Measurements from ENCODE around the gene FUT2. TPM values are rescaled to one million over a fixed set of nuclear protein-coding genes. Genes with fewer than 3 reads are reported as not detected.

The FUT2 gene
- polyA plus RNA-seq, 3 donors, result not detected

GRCh38 chr19:48676487-48676886 lies 19.3 kb upstream of the FUT2 start:
- no peak for DNase-seq
- no peaks in the 10 kb centered on the region for H3K27me3 ChIP-seq (ENCODE audit: control insufficient read depth in 2 of 2, insufficient read depth in 2 of 2, low read length in 2 of 2)
- Mint-ChIP-seq H3K4me1 (peaks cover 8% of the 10 kb centered on the region), H3K36me3 (no peaks in the 10 kb centered on the region), H3K9me3 (no peaks in the 10 kb centered on the region), H3K27ac (no peak overlapping the region), H3K4me3 (no peak overlapping the region), H3K27me3 (ENCODE audit: low read depth in 3 of 3) (peaks cover 3 to 5% (median 5%) of the 10 kb centered on the region in 3 donors)
- no peak overlapping the region for H3K4me3 ChIP-seq (replicated peaks in 1 of 3; ENCODE audit: low read depth in 2 of 3, low read length in 3 of 3)
- H4K20me1 ChIP-seq (ENCODE audit: insufficient read depth, low read length), result no peaks in the 10 kb centered on the region
- H3K79me2 ChIP-seq (ENCODE audit: insufficient read depth, low read length), result no peaks in the 10 kb centered on the region
- H3K4me2 ChIP-seq (replicated peaks; ENCODE audit: extremely low read depth, low read length, poor library complexity, severe bottlenecking), result no peak overlapping the region
- H3K9me3 ChIP-seq (replicated peaks in 1 of 2; ENCODE audit: control insufficient read depth in 1 of 2, insufficient read depth in 1 of 2, low read length in 2 of 2), result no peaks in the 10 kb centered on the region
- no peak for TF ChIP-seq CTCF (IDR thresholded peaks at IDR 0.05)
- no peak overlapping the region for H2AFZ ChIP-seq (ENCODE audit: insufficient read depth, low read depth, low read length, poor library complexity, severe bottlenecking)
- intact Hi-C loops (cut with micrococcal nuclease), result loop anchor here in 1 of 2 donors (5.0 kb wide), 1 partner anchor 34 kb away; no protein-coding TSS in a partner anchor
- no peak overlapping the region for H3K27ac ChIP-seq (ENCODE audit: low read depth in 1 of 2, low read length in 2 of 2)
- H3K4me1 ChIP-seq (ENCODE audit: control insufficient read depth in 1 of 2, insufficient read depth in 2 of 2, low read length in 2 of 2), result peaks cover 0 to 7% of the 10 kb centered on the region in 2 donors
- H3K9ac ChIP-seq (ENCODE audit: insufficient read depth, low read length, poor library complexity, severe bottlenecking), result no peak overlapping the region
- no peaks in the 10 kb centered on the region for H3K36me3 ChIP-seq (replicated peaks in 1 of 2; ENCODE audit: control insufficient read depth in 1 of 2, insufficient read depth in 2 of 2, low read length in 2 of 2)
- 92% methylated on average over 17 of the region's 17 CpGs for WGBS (ENCODE audit: insufficient coverage)

GRCh38 chr19:48676887-48677286 lies 18.9 kb upstream of the FUT2 start:
- Mint-ChIP-seq H3K27me3 (ENCODE audit: low read depth in 3 of 3) (peaks cover 4 to 8% (median 5%) of the 10 kb centered on the region in 3 donors), H3K36me3 (no peaks in the 10 kb centered on the region), H3K4me3 (no peak overlapping the region), H3K4me1 (peaks cover 8% of the 10 kb centered on the region), H3K27ac (peak overlapping the region in 1 of 7 donors; percentile 49), H3K9me3 (no peaks in the 10 kb centered on the region)
- Histone ChIP-seq H3K27me3 (ENCODE audit: control insufficient read depth in 2 of 2, insufficient read depth in 2 of 2, low read length in 2 of 2) (no peaks in the 10 kb centered on the region), H3K36me3 (replicated peaks in 1 of 2; ENCODE audit: control insufficient read depth in 1 of 2, insufficient read depth in 2 of 2, low read length in 2 of 2) (no peaks in the 10 kb centered on the region), H3K79me2 (ENCODE audit: insufficient read depth, low read length) (no peaks in the 10 kb centered on the region), H2AFZ (ENCODE audit: insufficient read depth, low read depth, low read length, poor library complexity, severe bottlenecking) (no peak overlapping the region), H3K9me3 (replicated peaks in 1 of 2; ENCODE audit: control insufficient read depth in 1 of 2, insufficient read depth in 1 of 2, low read length in 2 of 2) (no peaks in the 10 kb centered on the region), H3K27ac (ENCODE audit: low read depth in 1 of 2, low read length in 2 of 2) (no peak overlapping the region), H3K4me3 (replicated peaks in 1 of 3; ENCODE audit: low read depth in 2 of 3, low read length in 3 of 3) (no peak overlapping the region), H3K9ac (ENCODE audit: insufficient read depth, low read length, poor library complexity, severe bottlenecking) (no peak overlapping the region), H3K4me1 (ENCODE audit: control insufficient read depth in 1 of 2, insufficient read depth in 2 of 2, low read length in 2 of 2) (peaks cover 0 to 7% of the 10 kb centered on the region in 2 donors), H4K20me1 (ENCODE audit: insufficient read depth, low read length) (no peaks in the 10 kb centered on the region), H3K4me2 (replicated peaks; ENCODE audit: extremely low read depth, low read length, poor library complexity, severe bottlenecking) (no peak overlapping the region)
- intact Hi-C loops (cut with micrococcal nuclease), result loop anchor here in 1 of 2 donors (5.0 kb wide), 1 partner anchor 35 kb away; no protein-coding TSS in a partner anchor
- 93% methylated on average over 13 of the region's 13 CpGs for WGBS (ENCODE audit: insufficient coverage)
- TF ChIP-seq CTCF (IDR thresholded peaks at IDR 0.05), result no peak
- DNase-seq, result no peak

Measured in CD14-positive monocyte (primary cell).